GM18517 (cell line): ENCODE results near the gene MCM3.
A peak's percentile ranks its signal among the peaks of the same experiment; 100 is the strongest.

Source experiments
- ATAC-seq: cut with Tn5 transposase; IDR thresholded peaks from one replicate; pipeline ENCODE4 v1.9.1; 2021; ENCODE audit warnings: mild to moderate bottlenecking, moderate library complexity; ENCODE audit not compliant: unreplicated experiment

The MCM3 gene

GRCh38 chr6:52254731-52255378 is 29.7 kb downstream of the MCM3 start:
- no peak for ATAC-seq

- no peak for ATAC-seq
These were observed 31.0 kb downstream of the MCM3 start for GRCh38 chr6:52253494-52253893.

- ATAC-seq = no peak
These were observed 33.4 kb downstream of the MCM3 start for GRCh38 chr6:52251113-52251512.

GRCh38 chr6:52249078-52249477 is 35.5 kb downstream of the MCM3 start:
- ATAC-seq = no peak

- no peak for ATAC-seq
These were observed 39.1 kb downstream of the MCM3 start for GRCh38 chr6:52245425-52245824.

- no peak for ATAC-seq
These were observed 40.1 kb downstream of the MCM3 start, which contains the start of gene IL17F for GRCh38 chr6:52244400-52244799. Gene IL17F (minus strand): TSS chr6:52244500. CDS start chr6:52244429, 71 bp downstream.

GRCh38 chr6:52243282-52243893 is 41.2 kb downstream of the MCM3 start:
- no peak for ATAC-seq

- no peak for ATAC-seq
These were observed 42.7 kb downstream of the MCM3 start for GRCh38 chr6:52241819-52242218.

- peak; percentile 79 for ATAC-seq
These were observed 50.3 kb downstream of the MCM3 start for GRCh38 chr6:52233975-52234823.

- ATAC-seq = no peak
These were observed 51.5 kb downstream of the MCM3 start for GRCh38 chr6:52233005-52233404.

- ATAC-seq = no peak
These were observed 53.0 kb downstream of the MCM3 start for GRCh38 chr6:52231406-52232127.

- ATAC-seq = no peak
These were observed 53.9 kb downstream of the MCM3 start for GRCh38 chr6:52230685-52231084.

- peak; percentile 100 for ATAC-seq
These were observed 57.0 kb downstream of the MCM3 start for GRCh38 chr6:52227495-52227894.

GRCh38 chr6:52221302-52221701 is 63.2 kb downstream of the MCM3 start:
- peak; percentile 74 for ATAC-seq

- no peak for ATAC-seq
These were observed 66.8 kb downstream of the MCM3 start for GRCh38 chr6:52217761-52218160.

- ATAC-seq = peak; percentile 50
These were observed 67.5 kb downstream of the MCM3 start for GRCh38 chr6:52216932-52217575.

- no peak for ATAC-seq
These were observed 68.8 kb downstream of the MCM3 start for GRCh38 chr6:52215787-52216186.
